Measurements from ENCODE around the gene CTH.
"Not testable (repeated sequence)": the region's sequence is repeated elsewhere in the genome, so short reads cannot be mapped to it uniquely, and the experiment has no call there.

The CTH gene

GRCh38 chr1:70409136-70409535, 1.9 kb upstream of the CTH start:
- no peak for DNase-seq (ENCODE audit: low spot score)

- DNase-seq (ENCODE audit: low spot score): no peak
These were observed 334 bp downstream of the CTH start for GRCh38 chr1:70411360-70411844.

- DNase-seq (ENCODE audit: low spot score): no peak
These were observed 4.8 kb downstream of the CTH start for GRCh38 chr1:70415882-70416281.

GRCh38 chr1:70418973-70419734, 8.1 kb downstream of the CTH start:
- DNase-seq (ENCODE audit: low spot score): not testable (repeated sequence)

GRCh38 chr1:70420320-70420719, 9.3 kb downstream of the CTH start:
- DNase-seq (ENCODE audit: low spot score): no peak

GRCh38 chr1:70426154-70427131, 15.4 kb downstream of the CTH start:
- no peak for DNase-seq (ENCODE audit: low spot score)

GRCh38 chr1:70427976-70428375, 16.9 kb downstream of the CTH start:
- no peak for DNase-seq (ENCODE audit: low spot score)

- no peak for DNase-seq (ENCODE audit: low spot score)
These were observed 18.2 kb downstream of the CTH start for GRCh38 chr1:70429219-70429618.

- DNase-seq (ENCODE audit: low spot score): no peak
These were observed 18.7 kb downstream of the CTH start for GRCh38 chr1:70429757-70430156.

- DNase-seq (ENCODE audit: low spot score): no peak
These were observed 20.2 kb downstream of the CTH start for GRCh38 chr1:70431317-70431716.

- DNase-seq (ENCODE audit: low spot score): no peak
These were observed 20.8 kb downstream of the CTH start for GRCh38 chr1:70431874-70432273.

- no peak for DNase-seq (ENCODE audit: low spot score)
These were observed 23.3 kb downstream of the CTH start for GRCh38 chr1:70434253-70434859.

- DNase-seq (ENCODE audit: low spot score): no peak
These were observed 25.7 kb downstream of the CTH start for GRCh38 chr1:70436622-70437251.

- DNase-seq (ENCODE audit: low spot score): no peak
These were observed 27.5 kb downstream of the CTH start for GRCh38 chr1:70438529-70438928.

- DNase-seq (ENCODE audit: low spot score): no peak
These were observed 29.7 kb downstream of the CTH start for GRCh38 chr1:70440642-70441391.

- no peak for DNase-seq (ENCODE audit: low spot score)
These were observed 30.4 kb downstream of the CTH start for GRCh38 chr1:70441392-70442035.

- no peak for DNase-seq (ENCODE audit: low spot score)
These were observed 31.4 kb downstream of the CTH start for GRCh38 chr1:70442490-70442889.

- DNase-seq (ENCODE audit: low spot score): no peak
These were observed 32.7 kb downstream of the CTH start for GRCh38 chr1:70443739-70444138.

- no peak for DNase-seq (ENCODE audit: low spot score)
These were observed 38.0 kb downstream of the CTH start for GRCh38 chr1:70449049-70449448.

GRCh38 chr1:70452164-70452939, 41.3 kb downstream of the CTH start:
- not testable (repeated sequence) for DNase-seq (ENCODE audit: low spot score)
